ENCODE results near the gene SPANXN3. TPM values are rescaled to one million over a fixed set of nuclear protein-coding genes. Genes with fewer than 3 reads are reported as not detected.
"Not testable (repeated sequence)": the region's sequence is repeated elsewhere in the genome, so short reads cannot be mapped to it uniquely, and the experiment has no call there.

The SPANXN3 gene
- not detected in 2 replicates for total RNA-seq

- not testable (repeated sequence) for DNase-seq (ENCODE audit: extremely low read depth, low read depth, low spot score)
These were observed at the start of gene SPANXN3 for GRCh38 chrX:143517375-143517774. Gene SPANXN3, minus strand, starts transcription at chrX:143517475. Its CDS starts 84 bp downstream, at chrX:143517391.

GRCh38 chrX:143536176-143536575 lies 18.9 kb upstream of the SPANXN3 start:
- no peak for DNase-seq (ENCODE audit: extremely low read depth, low read depth, low spot score)

DNA sequence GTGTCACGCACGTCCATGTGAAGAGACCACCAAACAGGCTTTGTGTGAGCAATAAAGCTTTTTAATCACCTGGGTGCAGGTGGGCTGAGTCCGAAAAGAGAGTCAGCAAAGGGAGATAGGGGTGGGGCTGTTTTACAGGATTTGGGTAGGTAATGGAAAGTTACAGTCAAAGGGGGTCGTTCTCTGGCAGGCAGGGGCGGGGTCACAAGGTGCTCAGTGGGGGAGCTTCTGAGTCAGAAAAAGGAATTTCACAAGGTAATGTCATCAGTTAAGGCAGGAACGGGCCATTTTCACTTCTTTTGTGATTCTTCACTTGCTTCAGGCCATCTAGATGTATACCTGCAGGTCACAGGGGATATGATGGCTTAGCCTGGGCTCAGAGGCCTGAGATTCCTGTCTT lies 15.1 kb downstream of the SPANXN3 start:
- DNase-seq (ENCODE audit: extremely low read depth, low read depth, low spot score): not testable (repeated sequence)

GRCh38 chrX:143500751-143501150 lies 16.5 kb downstream of the SPANXN3 start:
- DNase-seq (ENCODE audit: extremely low read depth, low read depth, low spot score): no peak

DNA sequence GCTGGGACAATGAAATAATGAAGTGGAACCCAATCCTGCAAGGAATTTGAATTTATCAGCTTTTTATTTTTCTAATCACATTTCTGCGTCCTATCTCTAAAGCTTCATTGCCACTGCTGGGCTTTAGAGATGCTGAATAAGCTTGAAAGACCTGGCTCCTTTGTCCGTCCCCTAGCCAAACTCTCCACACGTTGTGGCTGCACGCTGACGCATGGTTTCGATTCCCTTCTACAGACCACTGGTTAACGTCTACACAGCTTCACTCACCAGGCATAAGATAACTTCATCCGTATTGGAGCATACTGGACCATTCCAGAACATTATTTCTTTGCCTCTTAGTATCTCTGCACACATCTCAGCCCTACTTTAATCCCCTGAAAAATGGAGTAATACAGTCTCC lies 31.2 kb downstream of the SPANXN3 start:
- DNase-seq (ENCODE audit: extremely low read depth, low read depth, low spot score): no peak

DNA sequence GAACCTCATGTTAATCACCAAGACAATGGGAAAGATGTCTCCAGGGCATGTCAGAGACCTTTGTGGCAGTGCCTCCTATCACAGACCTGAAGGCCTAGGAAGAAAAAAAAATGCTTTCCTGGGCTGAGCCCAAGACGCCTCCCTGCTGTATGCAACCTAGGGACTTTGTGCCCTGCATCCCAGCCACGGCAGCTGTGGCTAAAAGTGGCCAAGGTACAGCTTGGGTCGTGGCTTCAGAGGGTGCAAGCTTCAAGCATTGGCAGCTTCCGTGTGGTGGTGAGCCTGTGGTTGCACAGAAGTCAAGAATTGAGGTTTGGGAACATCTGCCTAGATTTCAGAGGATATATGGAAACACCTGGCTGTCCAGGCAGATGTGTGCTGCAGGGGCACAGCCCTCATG lies 40.5 kb downstream of the SPANXN3 start:
- no peak for DNase-seq (ENCODE audit: extremely low read depth, low read depth, low spot score)

GRCh38 chrX:143472347-143472938 lies 44.8 kb downstream of the SPANXN3 start:
- no peak for DNase-seq (ENCODE audit: extremely low read depth, low read depth, low spot score)

DNA sequence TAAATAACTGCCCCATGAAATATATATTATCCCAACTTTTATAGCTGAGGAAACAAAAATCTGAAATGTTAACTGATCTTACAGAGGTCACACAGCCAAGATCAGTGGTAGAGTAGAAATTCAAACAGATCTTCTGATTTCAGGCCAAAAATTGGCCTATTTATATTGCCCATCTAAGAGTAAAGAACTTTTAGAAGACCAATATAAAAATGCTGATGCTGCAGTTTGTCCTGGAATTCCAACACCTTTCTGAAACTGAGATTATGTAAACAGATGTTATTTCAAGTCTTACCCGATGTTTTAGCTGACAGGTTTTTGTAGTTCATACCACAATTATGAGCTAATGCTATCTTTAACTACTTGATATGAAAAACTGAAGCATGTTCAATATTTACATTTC lies 51.1 kb downstream of the SPANXN3 start:
- DNase-seq (ENCODE audit: extremely low read depth, low read depth, low spot score): no peak

DNA sequence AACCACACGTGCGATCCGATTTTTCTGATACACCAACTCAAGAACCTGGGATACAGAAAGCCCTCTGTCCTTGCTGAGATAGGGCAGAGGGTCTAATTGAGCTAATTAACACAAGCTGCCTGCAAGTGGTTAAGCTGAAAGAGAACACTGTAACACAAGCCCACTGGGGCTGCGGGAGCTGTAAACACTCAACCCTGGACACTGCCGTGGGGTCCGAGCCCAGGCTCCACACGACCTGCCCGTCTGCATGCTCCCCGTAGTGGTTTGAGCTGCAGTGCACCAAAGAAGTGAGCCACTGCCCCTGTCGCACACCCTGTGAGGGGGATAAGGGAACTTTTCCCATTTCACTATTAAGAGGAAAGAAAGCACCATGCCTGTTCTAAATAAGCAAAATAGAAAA lies 54.6 kb downstream of the SPANXN3 start:
- no peak for DNase-seq (ENCODE audit: extremely low read depth, low read depth, low spot score)

- no peak for DNase-seq (ENCODE audit: extremely low read depth, low read depth, low spot score)
These were observed 55.7 kb downstream of the SPANXN3 start for GRCh38 chrX:143461606-143462005.

Other genes with a start within 250 kb of the SPANXN3 start
- gene SLITRK4, start 118.6 kb upstream of the SPANXN3 start, total RNA-seq: 3.4 and 4.3 TPM in 2 replicates
- gene SPANXN2, start 203.3 kb upstream of the SPANXN3 start, total RNA-seq: not detected in 2 replicates

Data from glomerular endothelial cell (primary cell).